Ammon's horn (tissue), 1 donor: Measurements from ENCODE around the gene KMT2D.

Experiments used
- DNase-seq: peaks from one replicate; pipeline ENCODE4 v3.0.0-alpha.2; 2016; ENCODE audit warnings: low spot score

Gene KMT2D

DNA sequence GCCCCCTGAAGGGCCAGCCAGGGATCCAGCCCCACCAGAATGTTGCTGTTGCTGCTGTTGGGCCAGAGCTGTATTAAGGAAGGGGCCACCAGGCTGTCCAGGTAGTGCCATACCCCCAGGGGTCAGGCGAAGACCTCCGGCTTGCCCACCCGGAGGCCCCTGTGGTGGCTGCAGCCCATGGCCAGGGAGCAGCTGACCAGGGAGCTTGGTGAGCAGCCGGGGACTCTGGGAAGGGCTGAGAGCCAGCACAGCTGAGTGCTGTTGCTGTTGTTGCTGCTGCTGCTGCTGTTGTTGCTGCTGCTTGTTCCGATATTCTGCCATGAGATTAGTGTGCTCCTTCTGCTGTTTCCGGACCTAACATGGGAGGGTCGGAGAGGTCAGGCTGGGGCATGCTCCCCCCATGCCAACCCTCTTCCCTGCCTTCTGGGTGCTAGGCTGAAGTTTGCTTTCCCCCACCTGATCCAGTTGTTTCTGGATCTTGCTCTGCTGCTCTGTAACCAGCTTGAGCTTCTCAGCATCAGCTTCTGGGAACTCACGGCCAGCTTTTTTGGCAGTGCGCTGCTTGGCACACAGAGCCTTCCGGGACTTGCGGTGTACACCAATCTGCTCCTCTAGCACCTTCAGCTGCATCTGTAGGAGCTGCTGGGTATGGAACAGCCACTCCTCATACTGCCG is 26.8 kb downstream of the KMT2D start:
- DNase-seq, result no peak

DNA sequence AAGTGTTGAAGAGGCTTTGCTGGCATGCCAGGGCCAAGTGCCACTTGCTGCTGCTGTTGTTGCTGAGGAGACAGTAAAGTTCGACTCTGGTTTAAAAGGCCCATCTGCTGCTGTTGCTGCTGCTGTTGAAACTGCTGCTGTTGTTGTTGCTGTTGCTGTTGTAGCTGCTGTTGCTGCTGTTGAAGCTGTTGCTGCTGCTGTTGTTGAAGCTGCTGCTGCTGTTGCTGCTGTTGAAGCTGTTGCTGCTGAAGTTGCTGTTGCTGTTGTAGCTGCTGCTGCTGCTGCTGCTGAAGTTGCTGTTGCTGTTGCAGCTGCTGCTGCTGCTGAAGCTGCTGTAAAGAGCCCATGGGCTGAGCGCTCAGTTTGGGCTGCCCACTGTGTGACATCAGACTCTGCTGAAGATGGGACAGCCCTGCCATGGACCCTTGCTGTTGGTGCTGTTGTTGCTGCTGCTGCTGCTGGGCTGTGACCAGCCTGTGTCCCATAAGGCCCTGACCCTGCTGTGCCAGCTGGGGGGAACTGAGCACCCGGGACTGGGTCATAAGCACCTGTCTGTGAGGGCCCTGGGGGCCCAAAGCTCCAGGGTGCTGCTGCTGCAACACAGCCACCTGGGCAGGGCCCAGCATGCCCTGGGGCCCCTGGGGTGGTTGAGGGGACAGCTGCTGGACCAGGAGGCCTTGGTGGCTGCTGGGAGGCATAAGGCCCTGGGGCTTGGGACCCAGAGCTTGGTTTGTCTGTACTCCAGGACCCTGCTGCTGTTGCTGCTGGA is 27.7 kb downstream of the KMT2D start:
- no peak for DNase-seq

DNA sequence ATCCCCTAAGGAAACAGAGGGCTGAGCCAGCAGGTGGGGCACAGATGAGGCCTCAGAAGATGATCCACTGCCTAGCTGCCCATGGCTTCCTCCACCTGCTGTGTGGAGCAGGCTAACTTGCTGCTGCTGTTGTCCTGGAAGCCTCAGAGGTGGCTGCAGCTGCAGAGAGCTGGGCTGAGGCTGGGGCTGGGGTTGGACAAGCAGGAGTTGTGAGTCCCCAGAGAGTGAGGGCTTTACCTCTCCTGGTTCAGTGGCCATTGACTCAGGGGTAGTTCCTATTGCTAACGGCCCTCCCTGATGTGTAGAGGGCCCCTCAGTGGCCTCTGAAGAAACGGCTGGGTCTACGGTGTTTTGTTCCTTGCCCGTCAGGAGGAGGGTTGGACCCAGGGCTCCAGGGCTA is 28.3 kb downstream of the KMT2D start:
- DNase-seq, result no peak

DNA sequence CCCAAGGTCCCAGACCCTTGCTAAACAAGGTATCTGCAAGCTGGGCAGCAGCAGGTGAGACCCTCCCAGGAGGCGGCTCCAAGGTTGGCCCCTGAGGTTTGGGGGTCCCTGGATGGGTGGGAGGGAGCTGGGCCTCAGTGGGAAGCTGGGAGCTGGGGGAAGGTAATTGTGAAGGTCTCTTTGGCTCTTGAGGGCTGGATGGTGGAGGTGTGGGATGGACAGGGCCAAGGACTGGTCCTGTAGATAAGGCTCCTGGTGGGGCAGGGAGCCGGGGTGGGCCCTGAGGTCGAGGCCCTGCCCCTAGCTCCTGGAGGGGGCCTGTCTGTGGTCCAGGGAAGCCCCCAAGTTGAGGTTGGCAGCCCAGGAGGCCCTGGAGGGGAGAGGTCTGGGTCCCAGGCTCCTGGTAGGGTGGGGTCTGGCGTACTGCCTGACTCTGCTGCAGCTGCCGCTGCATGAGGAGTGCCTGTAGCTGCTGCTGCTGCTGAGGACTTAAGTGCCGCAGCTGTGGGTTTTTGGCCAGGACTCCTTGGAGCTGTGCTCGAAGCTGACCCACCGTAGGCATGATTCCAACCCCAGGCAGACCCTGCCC is 28.9 kb downstream of the KMT2D start:
- no peak for DNase-seq

DNA sequence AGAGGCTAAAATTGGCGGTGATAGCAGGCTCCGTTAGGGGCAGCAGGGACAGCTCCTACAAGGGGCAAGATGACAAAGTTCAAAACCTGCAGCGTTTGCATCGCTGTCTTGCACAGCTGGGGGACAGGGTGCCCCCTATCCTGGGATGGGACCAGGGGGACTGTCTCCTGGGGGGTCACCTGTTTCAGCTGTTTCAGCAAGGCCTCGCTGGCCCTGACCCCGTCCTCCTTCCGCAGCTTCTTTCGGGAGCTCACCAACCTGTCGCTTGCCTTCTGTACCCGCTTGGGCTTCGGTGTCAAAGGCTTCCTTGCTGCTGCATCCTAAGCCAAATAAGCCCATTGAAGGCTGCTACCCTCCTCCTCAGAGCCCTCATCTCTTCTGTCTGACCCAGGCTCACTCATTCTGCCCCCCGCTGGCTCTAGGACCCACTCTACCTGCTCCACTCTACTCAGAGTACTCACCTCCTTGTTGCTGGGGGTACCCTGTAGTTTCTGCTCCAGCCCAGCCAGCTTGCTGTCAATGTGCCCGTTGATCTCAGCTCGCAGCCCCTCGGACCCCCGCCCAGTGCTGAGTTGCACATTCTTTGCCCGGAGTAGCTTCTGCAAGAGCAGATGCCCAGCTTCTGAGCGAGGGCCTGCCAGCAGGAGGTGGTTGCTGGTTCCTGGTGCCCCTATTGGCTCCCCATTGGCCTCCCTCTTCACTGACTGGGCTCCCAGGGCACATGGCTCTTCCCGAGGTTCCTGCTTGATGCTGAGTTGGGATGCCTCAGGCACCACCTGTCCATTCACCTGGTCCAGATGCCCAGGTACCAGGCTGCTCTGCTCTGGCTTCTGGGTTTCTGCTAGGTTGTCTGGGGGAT is 29.7 kb downstream of the KMT2D start:
- DNase-seq, result no peak

DNA sequence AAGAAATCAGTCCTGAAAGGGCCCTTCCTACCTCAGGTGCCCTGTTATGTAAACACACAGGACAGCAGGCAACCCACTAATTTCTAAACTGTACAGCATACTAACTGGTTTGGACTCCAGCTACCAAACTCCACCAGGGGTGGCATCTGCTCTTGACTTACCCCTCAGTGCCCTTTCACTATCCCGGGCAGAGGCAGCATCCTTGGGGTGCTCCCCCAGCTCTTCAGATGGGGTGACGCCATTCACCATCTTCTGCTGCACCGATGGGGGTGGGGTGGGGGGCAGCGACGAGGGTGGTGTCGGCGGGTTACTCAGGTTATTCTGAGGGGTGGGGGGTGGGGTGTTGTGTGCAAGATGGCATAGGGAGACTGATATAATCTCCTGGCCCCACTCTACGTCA is 30.5 kb downstream of the KMT2D start:
- DNase-seq, result no peak

DNA sequence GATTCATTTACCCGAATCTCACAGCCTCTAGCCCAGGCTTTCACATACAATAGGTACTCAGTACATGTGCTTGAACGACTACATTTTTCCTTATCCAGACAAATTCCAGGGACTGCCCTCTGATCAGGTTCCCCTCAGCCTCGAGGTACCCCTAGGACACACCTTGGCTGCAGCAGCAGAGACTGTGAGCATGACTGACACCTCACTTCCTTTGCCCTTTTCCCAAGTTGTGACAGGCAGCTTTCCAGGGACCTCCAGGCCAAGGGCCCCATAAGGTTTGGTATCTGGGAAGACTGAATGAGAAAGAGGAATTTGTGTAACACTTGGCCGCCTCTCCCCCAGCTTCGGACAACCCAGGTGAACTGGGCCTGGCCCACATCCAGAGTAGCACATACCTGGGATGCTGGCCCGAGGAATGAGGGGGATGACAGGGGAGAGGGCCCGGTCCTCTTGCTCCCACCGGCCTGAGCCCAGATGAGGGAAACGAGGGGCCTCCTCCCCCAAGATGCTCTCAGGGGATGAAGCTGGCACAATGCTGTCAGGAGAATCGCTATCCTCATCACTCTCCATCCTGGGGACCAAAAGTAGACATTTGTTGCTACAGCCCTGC is 31.8 kb downstream of the KMT2D start:
- DNase-seq, result no peak

DNA sequence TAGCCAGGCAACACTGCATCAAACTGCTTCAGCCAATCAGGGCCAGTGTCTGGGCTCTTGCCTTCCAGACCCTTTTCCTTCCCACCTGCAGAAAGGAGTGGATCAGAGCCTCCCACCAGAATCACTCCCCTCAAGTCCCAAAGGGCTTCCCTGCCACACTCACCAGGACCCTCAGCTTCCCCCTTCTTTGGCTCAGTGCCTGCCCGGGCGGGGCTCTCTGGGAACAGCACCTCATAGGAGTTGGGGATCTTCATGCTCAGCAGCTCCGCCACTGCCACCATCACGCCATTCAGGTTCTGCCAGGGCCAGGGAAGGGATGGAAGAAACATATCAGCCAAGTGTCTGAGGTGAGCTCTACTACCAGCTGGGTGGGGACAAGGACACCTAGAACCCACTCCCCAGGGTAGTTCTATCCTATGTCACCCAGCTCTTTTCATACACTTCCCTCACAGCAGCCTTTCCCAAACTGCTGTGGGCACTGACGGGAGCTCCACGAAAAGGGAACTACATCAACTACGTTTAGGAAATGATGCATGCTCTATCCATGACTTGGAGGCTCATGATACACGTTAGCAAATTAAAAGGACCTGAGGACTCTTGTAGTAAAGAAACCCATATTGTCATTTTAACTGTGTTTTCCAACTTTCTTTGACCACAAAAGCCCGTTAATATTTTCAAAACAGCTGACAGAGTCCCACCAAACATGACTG is 32.6 kb downstream of the KMT2D start:
- no peak for DNase-seq

DNA sequence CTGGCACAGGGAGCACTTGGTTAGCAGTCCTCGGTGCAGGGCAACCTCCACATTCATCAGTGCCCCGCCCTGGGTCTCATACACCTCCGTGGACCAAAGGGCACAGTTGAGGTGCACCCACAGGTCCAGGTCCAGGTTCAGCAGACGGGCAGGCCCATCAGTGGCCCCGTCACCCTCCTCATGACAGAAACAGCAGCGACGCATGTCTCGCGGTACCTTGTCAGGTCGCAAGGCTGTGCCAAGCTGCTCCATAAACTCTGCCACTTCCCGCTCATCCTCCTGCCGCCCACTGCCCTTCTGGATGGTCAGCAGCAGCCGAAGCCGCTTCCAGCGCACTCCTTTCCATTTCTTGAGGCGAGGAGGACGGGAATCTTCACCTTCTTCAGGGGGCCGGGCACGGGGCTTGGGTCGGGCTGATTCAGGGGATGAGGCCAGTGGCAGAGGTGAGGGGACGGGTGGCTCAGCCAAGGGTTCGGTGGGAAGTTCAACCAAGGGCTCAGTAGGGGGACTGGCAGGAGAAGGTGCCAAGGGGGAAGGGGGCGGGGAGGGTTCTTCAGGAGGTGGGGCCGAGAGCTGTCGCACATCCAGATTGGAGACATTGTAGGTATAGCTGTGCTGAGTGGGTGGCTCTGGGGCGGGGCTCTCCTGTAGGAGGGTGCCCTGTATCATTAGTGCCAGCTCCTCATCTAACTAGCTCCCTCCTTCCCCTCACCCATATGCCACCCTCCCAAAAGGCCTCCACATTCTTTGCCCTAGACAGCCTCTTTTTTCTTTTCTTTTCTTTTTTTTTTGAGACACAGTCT is 33.7 kb downstream of the KMT2D start:
- no peak for DNase-seq

DNA sequence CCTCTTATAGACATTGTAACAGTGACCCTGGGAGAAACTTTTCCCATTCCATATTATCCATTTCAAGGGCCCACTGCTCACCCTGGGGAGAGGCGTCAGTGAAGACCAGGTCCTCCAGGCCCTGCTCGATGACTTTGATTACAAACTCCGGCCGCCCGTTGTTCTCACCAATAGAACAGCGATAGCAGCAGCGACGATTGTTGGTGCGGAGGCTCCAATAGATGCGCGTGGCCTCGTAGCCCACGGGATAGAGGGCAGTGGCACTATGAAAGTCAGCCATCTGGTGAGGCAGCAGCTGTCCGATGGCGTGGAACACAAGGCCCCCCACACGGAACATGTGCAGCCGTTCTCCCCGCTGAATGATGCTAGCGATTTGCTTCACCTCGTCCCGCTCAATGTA is 34.5 kb downstream of the KMT2D start:
- DNase-seq, result no peak

DNA sequence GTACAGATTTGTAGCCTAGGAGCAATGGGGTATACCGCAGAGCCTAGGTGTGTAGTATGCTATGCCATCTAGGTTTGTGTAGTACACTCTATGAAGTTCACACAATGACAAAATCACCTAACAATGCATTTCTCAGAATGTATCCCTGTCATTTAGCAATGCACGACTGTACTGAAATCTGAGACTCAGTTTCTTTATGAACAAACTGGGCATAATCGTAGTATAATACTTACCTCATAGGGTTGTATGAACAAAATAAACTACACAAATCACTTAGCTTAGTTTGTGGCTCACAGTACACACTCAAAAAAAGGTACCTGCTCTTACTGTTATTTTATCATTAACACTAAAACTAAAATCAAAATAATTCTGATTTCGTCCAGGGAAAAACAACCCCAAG is 35.1 kb downstream of the KMT2D start:
- no peak for DNase-seq

DNA sequence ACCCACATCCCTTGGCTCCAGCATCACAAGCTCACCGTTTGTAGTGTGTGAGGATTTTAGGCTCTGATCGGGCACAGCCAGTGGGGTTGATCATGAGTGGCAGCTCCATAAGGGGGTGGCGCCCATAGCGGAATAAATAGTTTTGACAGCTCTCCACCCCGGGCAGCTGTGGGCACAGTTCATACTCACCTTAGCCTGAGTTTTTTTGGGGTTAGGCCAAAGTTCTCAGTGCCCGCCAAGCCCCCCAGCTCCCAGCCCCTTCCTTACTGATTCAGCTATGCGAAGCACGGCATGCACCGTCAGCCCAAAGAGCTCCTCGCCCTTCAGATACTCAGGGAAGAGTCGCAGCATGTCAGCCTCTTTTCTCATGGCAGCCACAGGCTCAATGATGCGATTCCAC is 36.1 kb downstream of the KMT2D start:
- no peak for DNase-seq

DNA sequence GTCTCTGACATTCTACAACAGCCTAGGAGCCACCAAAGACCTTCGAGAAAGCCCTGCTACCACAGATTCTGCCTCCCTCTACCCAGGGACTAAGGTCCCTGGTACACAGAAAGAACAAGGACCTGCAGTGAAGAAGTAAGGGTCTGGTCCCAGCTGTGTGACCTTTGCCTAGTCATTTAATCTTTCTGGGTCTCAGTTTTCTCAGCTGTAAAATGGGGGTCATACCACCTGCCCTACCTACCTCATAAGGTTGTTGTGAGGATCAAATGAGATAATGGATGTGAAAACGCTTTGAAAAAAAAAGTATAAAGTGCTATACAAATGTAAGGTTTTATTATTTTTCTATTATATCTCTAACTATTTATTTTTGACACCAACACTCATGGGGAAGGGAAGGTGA is 36.8 kb downstream of the KMT2D start:
- no peak for DNase-seq

DNA sequence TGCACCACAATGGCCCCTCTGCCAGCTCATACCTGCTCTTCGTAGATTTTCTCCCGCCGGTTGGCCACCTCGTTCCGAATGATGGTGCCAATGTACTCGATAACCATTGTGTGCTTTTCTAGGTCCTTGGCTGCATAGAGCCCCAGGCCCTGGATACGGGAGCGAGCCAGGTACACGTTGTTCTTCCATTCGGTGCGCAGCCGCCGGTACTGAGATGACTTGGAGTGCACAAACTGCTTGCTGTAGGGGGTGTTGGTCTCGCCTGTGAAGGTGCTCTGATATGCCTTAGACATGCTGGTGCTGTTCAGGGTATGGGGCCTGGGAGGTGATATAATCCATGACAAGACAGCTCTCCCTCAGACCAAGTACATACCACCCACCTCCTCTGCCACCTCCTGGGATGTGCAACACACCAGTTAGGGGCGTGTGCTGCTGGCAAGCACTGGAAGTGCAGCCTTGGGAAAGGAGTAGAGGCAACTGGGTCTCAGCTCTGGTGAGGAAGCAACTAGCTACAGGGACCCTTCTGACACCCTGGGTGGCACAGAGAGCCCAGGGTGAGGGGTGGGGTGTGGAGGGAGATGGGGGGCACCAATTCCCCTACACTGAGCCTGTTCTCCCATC is 37.9 kb downstream of the KMT2D start:
- DNase-seq, result no peak

DNA sequence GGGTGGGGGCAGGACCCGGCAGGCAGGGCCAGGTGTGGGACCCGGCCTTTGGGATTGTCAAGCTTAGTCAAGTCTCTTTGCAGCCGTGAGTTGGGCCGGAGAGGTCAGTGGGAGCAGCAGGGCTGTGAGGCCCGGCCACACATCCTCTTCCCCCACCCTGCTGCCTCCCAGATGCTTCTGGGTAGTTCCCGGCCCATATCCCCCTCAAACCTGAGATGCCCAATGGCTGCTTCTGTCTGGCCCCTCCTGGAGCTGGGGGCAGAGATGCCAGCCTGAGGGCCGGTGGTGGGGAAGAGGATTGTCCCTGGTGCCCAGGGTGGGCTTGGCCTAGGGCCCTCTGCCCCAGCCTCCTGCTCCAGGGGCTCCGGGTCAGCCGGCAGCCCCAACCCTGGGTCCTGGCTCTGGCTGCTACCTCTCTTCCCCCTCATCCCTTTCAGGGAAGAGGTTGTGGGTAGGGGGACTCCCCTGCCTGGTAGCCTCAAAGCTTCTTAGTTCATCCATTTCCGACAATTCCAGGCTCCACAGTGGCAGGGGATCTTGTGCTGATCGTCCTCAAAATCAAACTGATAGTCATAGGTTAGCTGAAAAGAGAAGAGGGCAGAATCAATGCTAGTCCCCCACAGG is 39.2 kb downstream of the KMT2D start:
- DNase-seq, result no peak

DNA sequence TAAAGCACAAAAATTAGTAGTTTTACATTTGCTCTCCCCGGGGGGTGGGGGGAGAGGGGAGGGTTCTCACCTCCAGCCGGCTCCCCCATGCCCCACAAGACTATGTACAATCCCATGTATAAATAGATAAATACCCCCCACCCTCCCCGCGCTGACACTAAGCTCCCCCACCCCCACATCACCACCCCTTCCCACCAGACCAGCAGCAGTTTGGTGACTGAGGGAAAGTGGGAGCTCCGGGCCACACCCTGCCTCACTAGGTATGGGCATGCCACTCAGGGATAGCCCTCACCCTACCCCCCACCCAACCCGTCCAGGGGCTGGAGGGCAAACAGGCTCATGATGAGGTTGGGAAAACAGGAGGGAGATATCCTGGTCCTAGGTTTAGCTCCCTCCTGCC is 40.2 kb downstream of the KMT2D start:
- no peak for DNase-seq

DNA sequence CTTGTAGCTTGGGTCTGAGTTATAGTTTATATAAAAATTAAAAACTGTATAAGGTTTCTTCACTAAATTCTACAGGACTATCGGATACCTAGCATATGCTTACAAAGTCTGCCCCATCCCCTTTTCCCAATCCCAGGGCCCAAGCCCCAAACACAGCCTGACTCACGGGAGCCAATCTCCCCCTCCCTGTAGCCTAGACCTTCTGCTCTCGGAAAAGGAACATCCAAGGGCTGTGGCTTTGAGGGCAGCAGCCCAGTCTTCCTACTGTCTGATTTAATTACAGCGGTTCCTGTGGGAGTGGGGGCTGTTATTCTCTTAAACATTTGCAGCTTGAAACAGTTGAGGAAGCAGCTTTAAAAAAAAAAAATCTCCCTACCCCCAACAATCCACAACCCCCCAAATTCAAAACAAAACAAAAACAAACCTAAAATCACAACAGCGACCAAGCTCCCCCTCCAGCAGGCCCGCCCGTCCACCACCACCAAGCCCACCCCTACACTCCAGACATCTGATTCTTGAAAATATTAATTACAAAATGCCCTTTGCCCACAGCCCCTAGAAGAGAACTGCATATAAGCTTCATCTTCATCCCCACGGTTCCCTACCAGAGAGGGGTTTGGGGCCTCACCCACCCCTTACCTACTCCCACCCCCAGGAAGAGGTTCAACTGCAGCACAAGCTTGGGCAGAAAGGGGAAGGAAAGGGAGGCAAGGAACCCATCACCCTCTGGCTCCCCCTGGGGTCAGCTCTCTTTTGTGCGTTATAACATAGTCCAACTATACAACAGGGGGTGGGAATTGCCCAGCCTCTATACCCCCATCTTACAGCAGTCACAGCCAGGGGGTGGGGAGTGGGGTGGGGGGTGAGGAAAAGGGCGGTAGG is 40.9 kb downstream of the KMT2D start:
- DNase-seq, result no peak

DNA sequence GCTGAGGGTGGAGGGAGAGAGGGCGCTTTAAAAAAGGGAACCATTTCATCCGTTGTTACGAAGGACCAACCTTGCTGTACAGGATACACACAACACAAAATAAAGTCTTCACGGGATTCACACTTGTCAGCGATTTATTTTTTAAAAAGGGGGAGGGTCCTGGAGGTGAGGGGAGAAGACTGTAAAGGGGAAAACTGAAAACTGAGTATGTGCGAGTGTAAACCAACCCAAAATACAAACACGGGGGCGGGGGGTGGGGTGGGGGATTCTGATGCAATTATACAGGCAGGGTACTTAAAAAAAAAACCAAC is 41.5 kb downstream of the KMT2D start:
- no peak for DNase-seq
